Measurements from ENCODE around the gene CFLAR. TPM values are rescaled to one million over a fixed set of nuclear protein-coding genes. Genes with fewer than 3 reads are reported as not detected.

Gene CFLAR
- total RNA-seq, 1 donor from 2014 or later: 47.5 TPM

GRCh38 chr2:201152517-201152916 is 36.6 kb downstream of the CFLAR start:
- Histone ChIP-seq H3K36me3 (ENCODE audit: insufficient read depth, low read length) (peaks cover 24% of the 10 kb centered on the region), H3K27ac (ENCODE audit: low read depth, low read length) (peak overlapping the region; percentile 98), H3K4me2 (ENCODE audit: low read length) (no peak overlapping the region), H3K4me1 (ENCODE audit: insufficient read depth, low read length) (peaks cover 45% of the 10 kb centered on the region), H3K9me3 (ENCODE audit: insufficient read depth, low read depth, low read length) (no peaks in the 10 kb centered on the region), H3K4me3 (ENCODE audit: insufficient read depth, low read depth, low read length) (no peak overlapping the region), H4K20me1 (ENCODE audit: insufficient read depth, low read length) (no peaks in the 10 kb centered on the region), H3K79me2 (ENCODE audit: insufficient read depth, low read length) (peaks cover 14% of the 10 kb centered on the region), H3K9ac (ENCODE audit: low read length) (peak overlapping the region; percentile 79), H3K27me3 (ENCODE audit: insufficient read depth, low read length) (no peaks in the 10 kb centered on the region), H2AFZ (ENCODE audit: low read depth, low read length) (no peak overlapping the region)
- TF ChIP-seq, protein P1, sequence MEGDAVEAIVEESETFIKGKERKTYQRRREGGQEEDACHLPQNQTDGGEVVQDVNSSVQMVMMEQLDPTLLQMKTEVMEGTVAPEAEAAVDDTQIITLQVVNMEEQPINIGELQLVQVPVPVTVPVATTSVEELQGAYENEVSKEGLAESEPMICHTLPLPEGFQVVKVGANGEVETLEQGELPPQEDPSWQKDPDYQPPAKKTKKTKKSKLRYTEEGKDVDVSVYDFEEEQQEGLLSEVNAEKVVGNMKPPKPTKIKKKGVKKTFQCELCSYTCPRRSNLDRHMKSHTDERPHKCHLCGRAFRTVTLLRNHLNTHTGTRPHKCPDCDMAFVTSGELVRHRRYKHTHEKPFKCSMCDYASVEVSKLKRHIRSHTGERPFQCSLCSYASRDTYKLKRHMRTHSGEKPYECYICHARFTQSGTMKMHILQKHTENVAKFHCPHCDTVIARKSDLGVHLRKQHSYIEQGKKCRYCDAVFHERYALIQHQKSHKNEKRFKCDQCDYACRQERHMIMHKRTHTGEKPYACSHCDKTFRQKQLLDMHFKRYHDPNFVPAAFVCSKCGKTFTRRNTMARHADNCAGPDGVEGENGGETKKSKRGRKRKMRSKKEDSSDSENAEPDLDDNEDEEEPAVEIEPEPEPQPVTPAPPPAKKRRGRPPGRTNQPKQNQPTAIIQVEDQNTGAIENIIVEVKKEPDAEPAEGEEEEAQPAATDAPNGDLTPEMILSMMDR (IDR thresholded peaks at IDR 0.05; ENCODE audit: insufficient read depth, low read depth, low read length): no peak
- TF ChIP-seq EZH2 (IDR thresholded peaks at IDR 0.05; ENCODE audit: insufficient read depth, low read length): no peak
- Mint-ChIP-seq H3K9me3 (ENCODE audit: unreplicated experiment) (no peaks in the 10 kb centered on the region), H3K27me3 (ENCODE audit: low read depth, unreplicated experiment) (no peaks in the 10 kb centered on the region), H3K36me3 (ENCODE audit: low read depth, unreplicated experiment) (peaks cover 13% of the 10 kb centered on the region), H3K27ac (ENCODE audit: unreplicated experiment) (peak overlapping the region; percentile 53), H3K4me3 (ENCODE audit: unreplicated experiment) (no peak overlapping the region), H3K4me1 (ENCODE audit: low read depth, unreplicated experiment) (peaks cover 35% of the 10 kb centered on the region)
- no peak for DNase-seq (ENCODE audit: low read depth)
- FAIRE-seq: no peak

GRCh38 chr2:201152999-201153815 is 37.2 kb downstream of the CFLAR start:
- no peaks in the 10 kb centered on the region for H3K9me3 ChIP-seq (ENCODE audit: insufficient read depth, low read depth, low read length)
- H3K4me1 Mint-ChIP-seq (ENCODE audit: low read depth, unreplicated experiment): peaks cover 41% of the 10 kb centered on the region
- no peak for DNase-seq (ENCODE audit: low read depth)
- peaks cover 50% of the 10 kb centered on the region for H3K4me1 ChIP-seq (ENCODE audit: insufficient read depth, low read length)
- H4K20me1 ChIP-seq (ENCODE audit: insufficient read depth, low read length): no peaks in the 10 kb centered on the region
- H2AFZ ChIP-seq (ENCODE audit: low read depth, low read length): no peak overlapping the region
- no peak overlapping the region for H3K27ac Mint-ChIP-seq (ENCODE audit: unreplicated experiment)
- H3K4me3 Mint-ChIP-seq (ENCODE audit: unreplicated experiment): no peak overlapping the region
- no peak overlapping the region for H3K9ac ChIP-seq (ENCODE audit: low read length)
- no peak overlapping the region for H3K4me2 ChIP-seq (ENCODE audit: low read length)
- TF ChIP-seq, protein P1 (IDR thresholded peaks at IDR 0.05; ENCODE audit: insufficient read depth, low read depth, low read length): no peak
- TF ChIP-seq EZH2 (IDR thresholded peaks at IDR 0.05; ENCODE audit: insufficient read depth, low read length): no peak
- H3K79me2 ChIP-seq (ENCODE audit: insufficient read depth, low read length): peaks cover 14% of the 10 kb centered on the region
- no peaks in the 10 kb centered on the region for H3K27me3 ChIP-seq (ENCODE audit: insufficient read depth, low read length)
- H3K4me3 ChIP-seq (ENCODE audit: insufficient read depth, low read depth, low read length): no peak overlapping the region
- peaks cover 24% of the 10 kb centered on the region for H3K36me3 ChIP-seq (ENCODE audit: insufficient read depth, low read length)
- H3K27ac ChIP-seq (ENCODE audit: low read depth, low read length): no peak overlapping the region
- H3K36me3 Mint-ChIP-seq (ENCODE audit: low read depth, unreplicated experiment): peaks cover 13% of the 10 kb centered on the region
- FAIRE-seq: no peak
- no peaks in the 10 kb centered on the region for H3K27me3 Mint-ChIP-seq (ENCODE audit: low read depth, unreplicated experiment)
- H3K9me3 Mint-ChIP-seq (ENCODE audit: unreplicated experiment): no peaks in the 10 kb centered on the region

Measured in astrocyte (in vitro differentiated cells and primary cell).